Ishikawa (cell line): ENCODE measurements around the gene CPM.

Source experiments
- NFIC ChIP-seq: IDR thresholded peaks from 2 replicates; pipeline ENCODE4 v1.6.1; 2012
- TCF12 ChIP-seq: IDR thresholded peaks from 2 replicates; pipeline ENCODE4 v1.6.1; 2012; ENCODE audit warnings: low read depth
- TF ChIP-seq, protein P1 (sequence below): IDR thresholded peaks from 2 replicates; pipeline ENCODE4 v1.6.1; 2012
- TF ChIP-seq, protein P2 (sequence below): IDR thresholded peaks from 2 replicates; pipeline ENCODE4 v1.6.1; 2012

DNA sequence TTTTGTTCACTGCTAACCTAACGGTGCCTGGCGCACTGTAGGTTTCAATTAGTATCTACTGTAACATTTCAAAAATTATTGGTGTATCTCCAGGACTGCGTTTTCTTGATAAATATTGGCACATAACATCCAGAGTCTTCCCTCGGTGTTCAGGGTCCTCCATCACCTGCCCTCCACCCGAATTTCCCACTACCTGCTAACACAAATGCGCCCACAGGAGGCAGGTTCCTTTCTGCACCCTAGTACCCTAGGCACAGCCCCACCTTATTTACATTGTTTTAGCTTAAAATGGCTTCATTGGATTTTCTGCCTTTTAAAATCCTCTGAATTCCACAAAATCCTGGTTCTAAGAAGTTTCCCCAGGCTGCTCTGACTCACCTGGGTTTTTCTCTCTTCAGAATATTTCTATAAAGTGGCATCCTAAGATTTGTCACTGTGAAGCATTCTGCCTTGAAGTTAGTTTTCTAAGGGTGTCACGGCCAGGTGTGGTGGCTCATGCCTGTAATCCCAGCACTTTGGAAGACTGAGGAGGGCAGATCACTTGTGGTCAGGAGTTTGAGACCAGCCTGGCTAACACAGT lies 38.6 kb downstream of the CPM start:
- TF ChIP-seq NFIC (no peak), TCF12 (no peak)
- TF ChIP-seq, protein P1, sequence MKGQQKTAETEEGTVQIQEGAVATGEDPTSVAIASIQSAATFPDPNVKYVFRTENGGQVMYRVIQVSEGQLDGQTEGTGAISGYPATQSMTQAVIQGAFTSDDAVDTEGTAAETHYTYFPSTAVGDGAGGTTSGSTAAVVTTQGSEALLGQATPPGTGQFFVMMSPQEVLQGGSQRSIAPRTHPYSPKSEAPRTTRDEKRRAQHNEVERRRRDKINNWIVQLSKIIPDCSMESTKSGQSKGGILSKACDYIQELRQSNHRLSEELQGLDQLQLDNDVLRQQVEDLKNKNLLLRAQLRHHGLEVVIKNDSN: no peak
- TF ChIP-seq, protein P2, sequence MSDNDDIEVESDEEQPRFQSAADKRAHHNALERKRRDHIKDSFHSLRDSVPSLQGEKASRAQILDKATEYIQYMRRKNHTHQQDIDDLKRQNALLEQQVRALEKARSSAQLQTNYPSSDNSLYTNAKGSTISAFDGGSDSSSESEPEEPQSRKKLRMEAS: no peak
